ENCODE measurements around the gene LDAF1.

DNA sequence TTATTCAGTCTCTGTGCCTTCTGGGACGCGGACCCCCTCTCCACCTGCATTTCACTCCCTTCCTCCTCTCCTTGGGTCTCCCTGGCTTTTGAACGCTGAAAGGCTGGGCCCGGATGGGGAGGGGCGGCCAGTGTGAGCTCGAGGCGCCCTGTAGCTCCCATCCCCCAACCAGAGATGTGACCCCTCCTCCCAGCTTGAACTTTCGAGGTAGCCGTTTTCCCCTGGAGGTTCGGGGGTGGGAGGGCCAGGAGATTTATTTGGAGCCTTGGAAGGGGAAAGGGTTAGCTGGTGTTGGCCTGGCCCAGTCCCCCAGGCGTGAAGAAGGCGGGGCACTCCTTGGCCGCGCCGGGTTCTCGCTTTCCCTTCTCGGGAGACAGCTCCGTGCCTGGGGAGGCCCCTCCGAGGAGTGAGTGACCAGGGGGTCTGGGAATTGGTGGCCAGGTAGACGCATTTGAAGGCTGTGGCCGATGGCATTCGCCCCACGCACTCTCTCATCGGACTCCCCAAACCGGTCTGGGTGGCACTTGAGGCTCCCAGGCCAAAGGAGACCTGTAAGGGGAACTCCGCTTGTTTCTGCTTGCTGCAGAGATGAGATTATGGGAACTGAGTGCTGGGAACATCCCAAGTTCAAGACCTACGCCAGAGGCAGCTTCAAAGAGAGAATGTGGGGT is 942 bp downstream of the LDAF1 start:
- TF ChIP-seq GATA3 (IDR thresholded peaks at IDR 0.05; ENCODE audit: low read depth, low read length) = no peak
- TF ChIP-seq GATA2 (IDR thresholded peaks at IDR 0.05; ENCODE audit: low read depth, low read length) = no peak
